Stimulated activated CD8-positive, alpha-beta memory T cell treated with anti-CD3 and anti-CD28 coated beads, Interleukin-7, amount 100 ng/mL, for 48 hours (primary cell): ENCODE measurements around the gene BAIAP2.
"Not testable (repeated sequence)": the region's sequence is repeated elsewhere in the genome, so short reads cannot be mapped to it uniquely, and the experiment has no call there.

ENCODE experiments used
- DNase-seq, 2 donors: peaks; one replicate each; pipeline ENCODE4 v3.0.0-alpha.2; 2020; ENCODE audit warnings: low read depth in 1 of 2; ENCODE audit errors: extremely low read depth in 1 of 2

The BAIAP2 gene

GRCh38 chr17:81000631-81001357 lies 34.2 kb upstream of the BAIAP2 start:
- no peak for DNase-seq

GRCh38 chr17:81002013-81002384 lies 33.0 kb upstream of the BAIAP2 start:
- DNase-seq = no peak

- DNase-seq = no peak
Observed at GRCh38 chr17:81002409-81003361, 32.3 kb upstream of the BAIAP2 start.

GRCh38 chr17:81003711-81004475 lies 31.1 kb upstream of the BAIAP2 start:
- DNase-seq = no peak

- DNase-seq = no peak
Observed at GRCh38 chr17:81006891-81007290, 28.1 kb upstream of the BAIAP2 start.

- DNase-seq = no peak
Observed at GRCh38 chr17:81008140-81008539, 26.8 kb upstream of the BAIAP2 start.

GRCh38 chr17:81009136-81009535 lies 25.8 kb upstream of the BAIAP2 start:
- DNase-seq = no peak

- no peak for DNase-seq
Observed at GRCh38 chr17:81010935-81011334, 24.0 kb upstream of the BAIAP2 start.

- DNase-seq = no peak
Observed at GRCh38 chr17:81011951-81012350, 23.0 kb upstream of the BAIAP2 start.

- no peak for DNase-seq
Observed at GRCh38 chr17:81012574-81013447, 22.1 kb upstream of the BAIAP2 start.

GRCh38 chr17:81013642-81014041 lies 21.3 kb upstream of the BAIAP2 start:
- no peak for DNase-seq

- no peak for DNase-seq
Observed at GRCh38 chr17:81015136-81015535, 19.8 kb upstream of the BAIAP2 start.

- DNase-seq = no peak
Observed at GRCh38 chr17:81016575-81016974, 18.4 kb upstream of the BAIAP2 start.

- DNase-seq = not testable (repeated sequence)
Observed at GRCh38 chr17:81017330-81017729, 17.6 kb upstream of the BAIAP2 start.

- DNase-seq = no peak
Observed at GRCh38 chr17:81018044-81018802, 16.7 kb upstream of the BAIAP2 start.

- no peak for DNase-seq
Observed at GRCh38 chr17:81019563-81020442, 15.1 kb upstream of the BAIAP2 start.

GRCh38 chr17:81020443-81020766 lies 14.5 kb upstream of the BAIAP2 start:
- DNase-seq = no peak

- DNase-seq = no peak
Observed at GRCh38 chr17:81020767-81021497, 14.0 kb upstream of the BAIAP2 start.
